UCSD-AML1 (cell line): ENCODE measurements around the gene PIAS1.

Source experiments
- DNase-seq: peaks from one replicate; lab custom pipeline; 2025; ENCODE audit not compliant: unreplicated experiment; lab: John Stamatoyannopoulos, UW

PIAS1 gene

GRCh38 chr15:68175526-68175925 lies 121.4 kb downstream of the PIAS1 start:
- no peak for DNase-seq

GRCh38 chr15:68176601-68177000 lies 122.5 kb downstream of the PIAS1 start:
- no peak for DNase-seq

GRCh38 chr15:68177742-68178141 lies 123.6 kb downstream of the PIAS1 start:
- DNase-seq: no peak

- no peak for DNase-seq
Measured at GRCh38 chr15:68183616-68184315, 129.7 kb downstream of the PIAS1 start.

GRCh38 chr15:68184616-68185480 lies 130.7 kb downstream of the PIAS1 start:
- no peak for DNase-seq

- DNase-seq: no peak
Measured at GRCh38 chr15:68186671-68187397, 132.7 kb downstream of the PIAS1 start.

GRCh38 chr15:68187559-68187958 lies 133.4 kb downstream of the PIAS1 start:
- no peak for DNase-seq

GRCh38 chr15:68188647-68189046 lies 134.5 kb downstream of the PIAS1 start:
- no peak for DNase-seq

- no peak for DNase-seq
Measured at GRCh38 chr15:68190048-68190447, 135.9 kb downstream of the PIAS1 start.

- DNase-seq: no peak
Measured at GRCh38 chr15:68191555-68191954, 137.4 kb downstream of the PIAS1 start.

- no peak for DNase-seq
Measured at GRCh38 chr15:68192117-68192516, 138.0 kb downstream of the PIAS1 start.

GRCh38 chr15:68192804-68193486 lies 138.8 kb downstream of the PIAS1 start:
- DNase-seq: no peak

- DNase-seq: no peak
Measured at GRCh38 chr15:68195336-68196112, 141.4 kb downstream of the PIAS1 start.

GRCh38 chr15:68196445-68197169 lies 142.5 kb downstream of the PIAS1 start:
- DNase-seq: no peak

GRCh38 chr15:68197170-68197492 lies 143.0 kb downstream of the PIAS1 start:
- no peak for DNase-seq

- DNase-seq: no peak
Measured at GRCh38 chr15:68197661-68198437, 143.7 kb downstream of the PIAS1 start.

GRCh38 chr15:68199340-68199739 lies 145.2 kb downstream of the PIAS1 start:
- no peak for DNase-seq

- no peak for DNase-seq
Measured at GRCh38 chr15:68200016-68200861, 146.1 kb downstream of the PIAS1 start.
